HepG2 (cell line): ENCODE results near the gene LMAN2. TPM values are rescaled to one million over a fixed set of nuclear protein-coding genes. Genes with fewer than 3 reads are reported as not detected.
A peak's percentile ranks its signal among the peaks of the same experiment; 100 is the strongest.

Source experiments
- ARID4A ChIP-seq: sonication (generic); formaldehyde crosslinking; IDR thresholded peaks from 2 replicates; pipeline ENCODE4 v1.5.0; 2020; ENCODE audit warnings: mild to moderate bottlenecking, missing genetic modification reagents, borderline replicate concordance
- ETV6 ChIP-seq: sonication (generic); formaldehyde crosslinking; conservative IDR thresholded peaks from 2 replicates; pipeline ENCODE4 v1.4.0; 2020; ENCODE audit warnings: missing genetic modification reagents
- FLYWCH1 ChIP-seq: sonication (generic); formaldehyde crosslinking; IDR thresholded peaks from 2 replicates; pipeline ENCODE4 v1.8.1; 2023; ENCODE audit warnings: mild to moderate bottlenecking, missing genetic modification reagents
- MEIS2 ChIP-seq: sonication (generic); formaldehyde crosslinking; IDR thresholded peaks from 2 replicates; pipeline ENCODE4 v1.9.0; 2021; ENCODE audit warnings: mild to moderate bottlenecking, missing genetic modification reagents
- NCOA1 ChIP-seq: sonication (generic); formaldehyde crosslinking; IDR thresholded peaks from 2 replicates; pipeline ENCODE4 v1.9.0; 2021; ENCODE audit warnings: missing genetic modification reagents
- NCOR1 ChIP-seq: fragments of 200-600 bp; sonication (generic); IDR thresholded peaks from 2 replicates; pipeline ENCODE4 v1.7.0; 2017; ENCODE audit warnings: antibody characterized with exemption, low read length, borderline replicate concordance
- PHF8 ChIP-seq: sonication (generic); formaldehyde crosslinking; IDR thresholded peaks from 2 replicates; pipeline ENCODE4 v1.5.0; 2020; ENCODE audit warnings: missing genetic modification reagents
- PRMT3 ChIP-seq: sonication (generic); formaldehyde crosslinking; IDR thresholded peaks from 2 replicates; pipeline ENCODE4 v1.8.1; 2022; ENCODE audit warnings: low read depth, mild to moderate bottlenecking, moderate library complexity, missing genetic modification reagents, borderline replicate concordance
- RBM39 ChIP-seq: fragments of 200-400 bp; formaldehyde crosslinking; IDR thresholded peaks from one replicate; pipeline ENCODE4 v1.6.1; 2018; ENCODE audit warnings: antibody characterized with exemption, mild to moderate bottlenecking, low read depth, low read length; ENCODE audit not compliant: poor library complexity, severe bottlenecking
- RCOR2 ChIP-seq: IDR thresholded peaks from 2 replicates; pipeline ENCODE4 v1.6.1; 2016; ENCODE audit warnings: missing biosample characterization, missing genetic modification reagents
- SPEN ChIP-seq: sonication (generic); formaldehyde crosslinking; IDR thresholded peaks from 2 replicates; pipeline ENCODE4 v1.5.1; 2020; ENCODE audit warnings: low read depth, mild to moderate bottlenecking, missing genetic modification reagents
- SRY ChIP-seq: sonication (generic); formaldehyde crosslinking; IDR thresholded peaks from 2 replicates; pipeline ENCODE4 v1.8.0; 2022; ENCODE audit warnings: mild to moderate bottlenecking, missing genetic modification reagents
- ZBTB42 ChIP-seq: sonication (generic); formaldehyde crosslinking; IDR thresholded peaks from 2 replicates; pipeline ENCODE4 v1.5.0; 2020; ENCODE audit warnings: mild to moderate bottlenecking, missing genetic modification reagents
- ZNF276 ChIP-seq: sonication (generic); formaldehyde crosslinking; IDR thresholded peaks from 2 replicates; pipeline ENCODE4 v1.4.0; 2020; ENCODE audit warnings: mild to moderate bottlenecking, low read depth, missing genetic modification reagents
- ZNF546 ChIP-seq: sonication (generic); formaldehyde crosslinking; conservative IDR thresholded peaks from 2 replicates; pipeline ENCODE4 v1.8.1; 2023; ENCODE audit warnings: mild to moderate bottlenecking, missing genetic modification reagents
- ZNF609 ChIP-seq: sonication (generic); formaldehyde crosslinking; IDR thresholded peaks from 2 replicates; pipeline ENCODE4 v1.4.0; 2020; ENCODE audit warnings: mild to moderate bottlenecking, missing genetic modification reagents, borderline replicate concordance
- ZNF816 ChIP-seq: sonication (generic); formaldehyde crosslinking; IDR thresholded peaks from 2 replicates; pipeline ENCODE4 v1.8.0; 2022; ENCODE audit warnings: missing genetic modification reagents, mild to moderate bottlenecking, borderline replicate concordance
- polyA plus RNA-seq, 8 experiments: library from polyadenylated mRNA; depleted of rRNA in 3 of 8; stranded (reverse) in 7 of 8; unstranded in 1 of 8; fragments of >200 nt; fragmentation: Illumina TruSeq in 4 of 8; extraction: Trizol in 4 of 8; gene quantifications; 2 replicates each; pipeline versions ENCODE4 v1.2.1 to v1.2.3, GENCODE V29; 2011 to 2016; ENCODE audit warnings: low read depth in 4 of 8, missing spikeins in 1 of 8, mixed read lengths in 1 of 8; ENCODE audit not compliant: insufficient read depth in 1 of 8
- total RNA-seq, 5 experiments: library from RNA; depleted of rRNA; stranded (reverse); fragments of >200 nt; fragmentation: Illumina TruSeq; extraction: Trizol; gene quantifications; 2 replicates each; pipeline ENCODE4 v1.2.3, GENCODE V29; 2016; ENCODE audit warnings: low read depth in 1 of 5

The LMAN2 gene
- total and polyA plus RNA-seq, 2 of the 13 experiments (the other 11 are each of a cell fraction or from before 2014, with no cell fraction given), result 191 to 197 TPM

- peak; percentile 54; the same call in 1 of the 2 replicates for TF ChIP-seq PHF8 (CRISPR knock-in tag)
- no peak for TF ChIP-seq ETV6 (CRISPR knock-in tag)
- TF ChIP-seq PRMT3 (CRISPR knock-in tag), result peak; percentile 63; the same call in 1 of the 2 replicates
- 0 out of 2 replicates have a peak, but pooled peaks have one; percentile 74 for TF ChIP-seq FLYWCH1 (CRISPR knock-in tag)
- TF ChIP-seq SPEN (CRISPR knock-in tag), result peak; percentile 48; the same call in 1 of the 2 replicates
- no peak for TF ChIP-seq RCOR2 (CRISPR knock-in tag)
- peak; percentile 74 for TF ChIP-seq ZNF816 (CRISPR knock-in tag)
- no peak for TF ChIP-seq ZNF276
- TF ChIP-seq ZNF546, result peak; percentile 70; the same call in 1 of the 2 replicates
- no peak for TF ChIP-seq SRY (CRISPR knock-in tag)
- TF ChIP-seq ZNF609 (CRISPR knock-in tag), result 0 out of 2 replicates have a peak, but pooled peaks have one; percentile 14
- 0 out of 2 replicates have a peak, but pooled peaks have one; percentile 46 for TF ChIP-seq NCOA1 (CRISPR knock-in tag)
- TF ChIP-seq NCOR1, result peak; percentile 66; the same call in 1 of the 2 replicates
- TF ChIP-seq ARID4A, result peak; percentile 91
- TF ChIP-seq RBM39, result peak; percentile 82
- TF ChIP-seq MEIS2 (CRISPR knock-in tag), result peak; percentile 13; the same call in 1 of the 2 replicates
- TF ChIP-seq ZBTB42, result 0 out of 2 replicates have a peak, but pooled peaks have one; percentile 34
These were observed 39.5 kb downstream of the LMAN2 start, which contains the start of gene MXD3 (continued) for GRCh38 chr5:177311723-177312648.
